Esophagus (tissue), 2 donors: ENCODE measurements around the gene MS4A2. TPM values are rescaled to one million over a fixed set of nuclear protein-coding genes. Genes with fewer than 3 reads are reported as not detected.
"Not testable (repeated sequence)": the region's sequence is repeated elsewhere in the genome, so short reads cannot be mapped to it uniquely, and the experiment has no call there.

Source experiments
- H3K27ac ChIP-seq, 2 donors: one replicate each; pipeline ENCODE4 v1.5.1; 2013; ENCODE audit warnings: low read depth in 2 of 2, mild to moderate bottlenecking in 2 of 2, inconsistent platforms in 1 of 2, low read length in 1 of 2, moderate library complexity in 1 of 2
- H3K27me3 ChIP-seq, 2 donors: one replicate each; pipeline ENCODE4 v1.6.1; 2013; ENCODE audit warnings: low read length in 2 of 2, control low read depth in 1 of 2, mild to moderate bottlenecking in 1 of 2; ENCODE audit not compliant: insufficient read depth in 2 of 2, control insufficient read depth in 1 of 2
- H3K36me3 ChIP-seq, 2 donors: one replicate each; pipeline ENCODE4 v1.6.1; 2013; ENCODE audit warnings: low read length in 1 of 2; ENCODE audit not compliant: control insufficient read depth in 2 of 2, insufficient read depth in 2 of 2
- H3K4me1 ChIP-seq, 2 donors: one replicate each; pipeline ENCODE4 v1.6.1; 2013; ENCODE audit warnings: low read length in 1 of 2; ENCODE audit not compliant: control insufficient read depth in 2 of 2, insufficient read depth in 2 of 2
- H3K4me3 ChIP-seq, 2 donors: one replicate each; pipeline ENCODE4 v1.5.1; 2013; ENCODE audit warnings: low read length in 2 of 2, mild to moderate bottlenecking in 2 of 2, low read depth in 1 of 2, moderate library complexity in 1 of 2
- H3K9me3 ChIP-seq, 2 donors: one replicate each; pipeline ENCODE4 v1.6.1; 2013; ENCODE audit warnings: mild to moderate bottlenecking in 2 of 2, low read depth in 1 of 2, low read length in 1 of 2, moderate library complexity in 1 of 2; ENCODE audit not compliant: control insufficient read depth in 2 of 2, insufficient read depth in 1 of 2
- WGBS, 2 donors: extraction: QIAGEN DNeasy Blood & Tissue Kit; methylation state at CpG; one replicate each; pipeline ENCODE4 v1.1.7; 2013; 5-methylcytosine and 5-hydroxymethylcytosine counted together
- polyA plus RNA-seq, 2 donors: library from polyadenylated mRNA; stranded (reverse); fragments of 200-250 nt; gene quantifications; one replicate each; pipeline ENCODE4 v1.2.3, GENCODE V29; 2013
- donor health status: healthy with polysubstance abuse.
- donor health status: Bipolar disorder and iron deficiency.

Gene MS4A2
- polyA plus RNA-seq, 2 donors, result 0.08 to 0.42 TPM

DNA sequence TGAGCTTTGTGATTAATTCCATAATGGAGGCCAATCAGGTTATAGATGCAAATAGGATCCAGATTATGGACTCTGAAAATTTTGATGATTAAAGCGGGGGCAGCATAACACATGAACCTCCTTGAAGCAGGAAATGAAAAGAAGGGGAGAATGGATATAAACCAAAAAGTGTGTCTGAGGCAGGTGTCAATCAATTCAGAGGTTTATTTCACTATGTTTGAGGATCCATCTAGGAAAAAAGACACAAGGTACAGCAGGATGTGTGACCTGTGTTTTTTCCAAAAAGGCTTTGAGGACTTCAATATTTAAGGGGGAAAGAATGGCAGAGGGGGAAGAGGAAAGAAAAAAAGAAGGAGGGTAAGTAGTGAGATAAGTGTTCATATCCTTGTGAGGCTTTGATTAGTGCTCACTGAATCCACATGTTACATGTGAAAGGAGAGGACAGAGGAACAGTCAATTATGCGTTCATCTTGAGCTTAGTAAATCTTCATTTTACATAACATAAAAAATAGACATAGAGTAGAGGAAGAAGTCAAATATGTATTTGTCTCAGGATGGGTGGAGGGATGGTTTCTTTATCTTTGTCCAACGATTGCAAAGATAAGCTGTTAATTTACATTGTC is 34.1 kb downstream of the MS4A2 start:
- Histone ChIP-seq H3K9me3 (no peaks in the 10 kb centered on the region), H3K27me3 (no peaks in the 10 kb centered on the region), H3K4me3 (no peak overlapping the region), H3K36me3 (no peaks in the 10 kb centered on the region), H3K4me1 (no peaks in the 10 kb centered on the region), H3K27ac (no peak overlapping the region)
- 72 to 78% methylated on average over 3 of the region's 3 CpGs for WGBS, 2 donors

DNA sequence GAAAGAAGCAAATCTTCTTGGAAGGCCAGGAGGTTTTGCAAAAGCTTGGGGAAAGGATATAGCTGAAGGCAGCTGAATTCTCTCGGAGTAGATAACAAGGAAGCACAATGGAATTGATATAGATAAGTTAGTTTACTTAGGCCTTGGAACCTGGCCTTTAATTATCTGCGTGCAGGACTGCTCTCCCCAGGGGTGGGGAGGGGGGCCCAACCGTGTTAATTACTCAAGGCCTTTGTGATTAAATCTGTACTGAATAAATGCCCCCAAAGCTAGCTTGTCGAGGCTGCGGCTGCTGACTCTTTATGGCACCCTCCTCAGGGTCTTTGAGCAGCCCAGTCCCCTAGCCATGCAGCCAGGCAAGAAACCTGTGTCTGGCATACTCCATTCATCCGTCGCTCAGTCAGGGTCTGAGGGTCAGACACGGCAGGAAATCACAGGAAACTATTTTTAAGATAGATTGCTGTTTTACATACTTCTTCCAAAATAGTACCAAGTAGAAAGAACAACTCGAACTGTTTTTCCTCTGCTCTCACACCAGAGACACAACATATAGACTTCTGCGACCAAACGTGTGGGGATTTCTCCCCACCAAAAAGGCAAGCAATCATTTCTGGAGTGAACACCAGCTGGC is 36.5 kb downstream of the MS4A2 start:
- H3K36me3 ChIP-seq, result no peaks in the 10 kb centered on the region
- WGBS, 2 donors, result 62 to 66% methylated on average over 11 of the region's 11 CpGs
- no peak overlapping the region for H3K27ac ChIP-seq
- H3K4me1 ChIP-seq, result no peaks in the 10 kb centered on the region
- no peaks in the 10 kb centered on the region for H3K9me3 ChIP-seq
- H3K4me3 ChIP-seq, result no peak overlapping the region
- H3K27me3 ChIP-seq, result no peaks in the 10 kb centered on the region

DNA sequence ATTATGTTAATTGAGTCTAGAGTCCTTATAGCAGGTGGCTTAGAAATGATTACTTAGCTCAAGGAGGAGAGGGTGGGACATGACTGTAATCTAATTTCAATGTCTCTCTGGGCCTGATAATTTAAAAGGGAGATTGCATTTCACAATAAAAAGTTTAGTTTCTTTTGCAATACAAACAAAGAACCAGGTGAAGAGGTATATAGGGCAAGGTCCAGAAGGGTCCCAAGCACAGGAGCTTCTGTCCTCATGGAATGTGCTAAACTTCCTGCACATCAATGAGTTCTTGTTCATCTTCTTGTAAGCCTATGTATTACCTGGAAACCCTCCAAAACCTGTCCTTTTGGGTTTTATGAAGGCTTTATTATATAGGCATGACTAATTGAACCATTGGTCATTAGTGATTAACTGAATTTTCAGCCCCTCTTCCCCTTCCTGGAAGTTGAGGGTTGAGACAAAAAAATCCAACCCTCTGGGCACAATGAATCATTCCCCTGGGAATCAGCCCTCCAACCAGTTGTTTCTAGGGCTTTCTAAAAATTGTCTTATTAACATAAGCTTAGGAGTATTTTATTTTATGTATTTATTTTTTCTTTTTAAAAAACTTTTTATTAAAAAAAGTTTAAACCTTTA is 37.6 kb downstream of the MS4A2 start:
- Histone ChIP-seq H3K27ac (no peak overlapping the region), H3K9me3 (no peaks in the 10 kb centered on the region), H3K36me3 (no peaks in the 10 kb centered on the region), H3K27me3 (no peaks in the 10 kb centered on the region), H3K4me1 (no peaks in the 10 kb centered on the region), H3K4me3 (no peak overlapping the region)

DNA sequence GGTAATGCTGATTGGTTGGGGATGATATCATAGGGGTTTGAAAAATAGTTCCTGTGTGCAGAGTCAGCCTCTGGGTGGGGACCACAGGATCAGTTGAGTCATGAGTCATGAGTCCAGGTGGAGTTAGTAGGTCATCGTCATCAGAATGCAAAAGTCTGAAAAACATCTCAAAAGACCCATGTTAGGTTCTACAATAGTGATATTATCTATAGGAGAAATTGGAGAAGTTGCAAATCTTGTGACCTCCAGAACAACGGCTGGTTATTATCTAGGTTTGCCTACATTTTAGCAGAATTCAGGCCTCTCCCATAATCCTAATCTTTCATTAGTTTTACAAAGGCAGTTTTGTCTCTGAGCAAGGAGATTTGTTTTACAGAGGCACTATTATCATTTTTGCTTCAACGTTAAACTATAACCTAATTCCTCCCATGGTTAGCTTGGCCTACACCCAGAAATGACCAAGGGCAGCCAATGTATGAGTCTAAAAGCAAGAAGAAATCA is 38.9 kb downstream of the MS4A2 start:
- Histone ChIP-seq H3K27ac (no peak overlapping the region), H3K4me3 (no peak overlapping the region), H3K9me3 (no peaks in the 10 kb centered on the region), H3K4me1 (no peaks in the 10 kb centered on the region), H3K27me3 (no peaks in the 10 kb centered on the region), H3K36me3 (no peaks in the 10 kb centered on the region)
- WGBS, 2 donors, result 58 to 74% methylated on average over 3 of the region's 3 CpGs

DNA sequence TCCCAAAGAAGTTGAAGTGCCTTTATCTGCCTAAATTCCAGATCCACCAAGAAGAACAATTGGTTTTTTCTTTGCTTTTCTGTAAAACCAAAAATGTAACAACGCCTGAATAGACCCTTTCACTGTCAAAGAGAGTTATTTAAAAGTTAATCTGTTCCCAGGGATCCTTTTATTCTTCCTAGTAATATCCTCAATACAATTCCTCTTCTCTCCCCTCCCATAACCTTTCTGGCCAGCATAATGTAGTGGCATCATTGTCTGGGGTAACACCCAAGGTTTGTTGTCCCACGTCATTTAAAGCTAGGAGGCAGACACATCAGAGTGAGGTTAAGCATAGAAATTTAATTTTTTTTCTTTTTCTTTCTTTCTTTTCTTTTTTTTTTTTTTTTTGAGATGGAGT is 39.9 kb downstream of the MS4A2 start:
- Histone ChIP-seq H3K36me3 (no peaks in the 10 kb centered on the region), H3K4me3 (no peak overlapping the region), H3K27ac (no peak overlapping the region), H3K4me1 (no peaks in the 10 kb centered on the region), H3K9me3 (no peaks in the 10 kb centered on the region), H3K27me3 (no peaks in the 10 kb centered on the region)
- WGBS, 2 donors, result 80 to 81% methylated on average over 2 of the region's 2 CpGs

DNA sequence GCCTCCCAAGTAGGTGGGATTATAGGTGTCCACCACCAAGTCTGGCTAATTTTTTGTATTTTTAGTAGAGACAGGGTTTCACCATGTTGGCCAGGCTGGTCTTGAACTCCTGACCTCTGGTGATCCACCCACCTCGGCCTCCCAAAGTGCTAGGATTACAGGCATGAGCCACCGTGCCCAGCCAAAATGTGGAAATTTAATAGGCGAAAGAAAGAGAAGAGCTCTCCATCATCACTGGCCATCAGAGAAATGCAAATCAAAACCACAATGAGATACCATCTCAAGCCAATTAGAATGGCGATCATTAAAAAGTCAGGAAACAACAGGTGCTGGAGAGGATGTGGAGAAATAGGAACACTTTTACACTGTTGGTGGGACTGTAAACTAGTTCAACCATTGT is 40.4 kb downstream of the MS4A2 start:
- not testable (repeated sequence) for H3K36me3 ChIP-seq, H3K27me3 ChIP-seq, H3K4me3 ChIP-seq, H3K9me3 ChIP-seq, H3K4me1 ChIP-seq, H3K27ac ChIP-seq
- WGBS, 2 donors, result 94 to 95% methylated on average over 4 of the region's 4 CpGs

DNA sequence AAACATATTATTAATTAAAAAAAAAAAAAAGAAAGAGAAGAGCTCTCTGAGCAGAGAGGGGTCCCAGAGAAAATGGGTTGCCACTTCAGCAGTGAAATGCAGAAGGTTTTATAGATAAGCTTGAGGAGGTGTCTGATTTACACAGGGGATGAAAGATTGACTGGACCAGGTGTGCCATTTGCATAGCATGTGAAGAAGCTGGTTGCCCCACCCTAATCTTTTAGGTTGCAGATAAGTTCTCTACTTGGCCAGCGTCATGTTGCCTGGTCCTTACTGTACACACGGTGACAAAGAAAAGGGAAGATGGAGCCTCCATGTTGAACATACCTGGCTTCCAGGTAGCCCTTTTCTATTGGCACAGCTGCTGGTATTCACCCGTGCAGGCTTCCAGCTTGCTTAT is 41.4 kb downstream of the MS4A2 start:
- Histone ChIP-seq H3K36me3 (no peaks in the 10 kb centered on the region), H3K9me3 (peaks cover 3 to 6% of the 10 kb centered on the region in 2 donors), H3K27ac (no peak overlapping the region), H3K4me3 (no peak overlapping the region), H3K27me3 (no peaks in the 10 kb centered on the region), H3K4me1 (no peaks in the 10 kb centered on the region)
- 54 to 60% methylated on average over 3 of the region's 3 CpGs for WGBS, 2 donors

- Histone ChIP-seq H3K4me3 (no peak overlapping the region), H3K27me3 (no peaks in the 10 kb centered on the region), H3K27ac (no peak overlapping the region), H3K9me3 (peaks cover 3 to 6% of the 10 kb centered on the region in 2 donors), H3K36me3 (no peaks in the 10 kb centered on the region), H3K4me1 (no peaks in the 10 kb centered on the region)
These were observed 42.0 kb downstream of the MS4A2 start for GRCh38 chr11:60130496-60130895.

- Histone ChIP-seq H3K4me3 (no peak overlapping the region), H3K4me1 (no peaks in the 10 kb centered on the region), H3K27ac (no peak overlapping the region), H3K36me3 (no peaks in the 10 kb centered on the region), H3K27me3 (no peaks in the 10 kb centered on the region), H3K9me3 (peaks cover 8 to 12% of the 10 kb centered on the region in 2 donors)
- WGBS, 2 donors, result 70 to 73% methylated on average over 3 of the region's 3 CpGs
These were observed 43.4 kb downstream of the MS4A2 start for GRCh38 chr11:60131912-60132311.

- H3K27ac ChIP-seq, result no peak overlapping the region
- H3K9me3 ChIP-seq, result peaks cover 8 to 12% of the 10 kb centered on the region in 2 donors
- no peaks in the 10 kb centered on the region for H3K27me3 ChIP-seq
- H3K4me1 ChIP-seq, result no peaks in the 10 kb centered on the region
- 16 to 18% methylated on average over 1 of the region's 1 CpG for WGBS, 2 donors
- no peaks in the 10 kb centered on the region for H3K36me3 ChIP-seq
- H3K4me3 ChIP-seq, result no peak overlapping the region
These were observed 45.5 kb downstream of the MS4A2 start for GRCh38 chr11:60133917-60134316.
